Tibial nerve (tissue), 4 donors: ENCODE results near the gene CLEC4A. TPM values are rescaled to one million over a fixed set of nuclear protein-coding genes. Genes with fewer than 3 reads are reported as not detected.

Experiments
- total RNA-seq, 4 donors: library from RNA; depleted of rRNA; stranded (reverse); fragments of >200 nt; gene quantifications; one replicate each; pipeline ENCODE4 v1.1.0, GENCODE V29; 2016

The CLEC4A gene
- total RNA-seq, 4 donors from 2014 or later: 2.2 to 7.9 (median 5.8) TPM

Other genes with a start within 250 kb of the CLEC4A start
- gene SLC2A3, start 187.4 kb upstream of the CLEC4A start, total RNA-seq: 100 to 1,000 TPM in 3 of 4 donors, 10 to 100 TPM in 1; 83.4 to 262 (median 115) TPM
- gene FOXJ2, start 90.9 kb upstream of the CLEC4A start, total RNA-seq: 10 to 100 TPM; 19.4 to 24.7 (median 20.1) TPM
- gene C3AR1, start 57.3 kb upstream of the CLEC4A start, total RNA-seq: 10 to 100 TPM in 1 of 4 donors, 1 to 10 TPM in 3; 7.1 to 16.8 (median 9.1) TPM
- 10 to 100 TPM; 17.4 to 38.2 (median 32.1) TPM for gene NECAP1, start 41.3 kb upstream of the CLEC4A start, total RNA-seq
- not detected for gene ZNF705A, start 33.4 kb downstream of the CLEC4A start, total RNA-seq
- gene FAM90A1, start 104.0 kb downstream of the CLEC4A start, total RNA-seq: under 1 TPM in 1 of 4 donors, not detected in 3; 0.21 TPM